GM12875 (cell line): ENCODE results near the gene HOXA9.

Experiments used
- H3K4me3 ChIP-seq: one replicate; pipeline ENCODE4 v1.5.1; 2011; ENCODE audit warnings: low read depth, low read length, control low read depth
- CTCF ChIP-seq: IDR thresholded peaks from 2 replicates; pipeline ENCODE4 v1.5.1; 2011; ENCODE audit warnings: low read depth, mild to moderate bottlenecking, control low read depth, inconsistent platforms, low read length, moderate library complexity, borderline replicate concordance; ENCODE audit not compliant: insufficient read depth

HOXA9 gene

GRCh38 chr7:27199849-27200760 lies 34.8 kb upstream of the HOXA9 start, which contains the start of gene HOXA13:
Gene HOXA13, minus strand, starts transcription at chr7:27200091. Its CDS starts 14 bp downstream, at chr7:27200077.
- H3K4me3 ChIP-seq, result peak within 1 kb of the TSS; percentile 34
- no peak for TF ChIP-seq CTCF

- H3K4me3 ChIP-seq, result no peak overlapping the region
- no peak for TF ChIP-seq CTCF
These were observed 33.8 kb upstream of the HOXA9 start for GRCh38 chr7:27198871-27199801.

- H3K4me3 ChIP-seq, result no peak overlapping the region
- no peak for TF ChIP-seq CTCF
These were observed 33.0 kb upstream of the HOXA9 start for GRCh38 chr7:27198138-27198841.

GRCh38 chr7:27197137-27198042 lies 32.1 kb upstream of the HOXA9 start:
- no peak for TF ChIP-seq CTCF
- H3K4me3 ChIP-seq, result no peak overlapping the region

GRCh38 chr7:27196287-27196767 lies 31.0 kb upstream of the HOXA9 start:
- peak; percentile 59 for TF ChIP-seq CTCF
- no peak overlapping the region for H3K4me3 ChIP-seq
